Neuronal stem cell (in vitro differentiated cells): Measurements from ENCODE around the gene ZFHX3.

Source experiments
- DNase-seq: peaks from one replicate; pipeline ENCODE4 v3.0.0-alpha.2; 2013; ENCODE audit warnings: low spot score
- H2AFZ ChIP-seq: one replicate; pipeline ENCODE4 v1.6.1; 2013; ENCODE audit warnings: mild to moderate bottlenecking, low read length, inconsistent platforms
- H2AK5ac ChIP-seq: 2 replicates; pipeline ENCODE4 v1.6.1; 2013; ENCODE audit warnings: low read depth, mild to moderate bottlenecking, inconsistent platforms, low read length, moderate library complexity, mixed read lengths
- H2BK120ac ChIP-seq: 2 replicates; pipeline ENCODE4 v1.6.1; 2013; ENCODE audit warnings: low read depth, mild to moderate bottlenecking, inconsistent platforms, low read length, moderate library complexity, mixed read lengths
- H2BK12ac ChIP-seq: one replicate; pipeline ENCODE4 v1.6.1; 2013; ENCODE audit warnings: low read length, inconsistent platforms
- H2BK15ac ChIP-seq: 2 replicates; pipeline ENCODE4 v1.6.1; 2013; ENCODE audit warnings: mild to moderate bottlenecking, low read length, inconsistent platforms, mixed read lengths
- H2BK5ac ChIP-seq: one replicate; pipeline ENCODE4 v1.6.1; 2013; ENCODE audit warnings: inconsistent platforms, mild to moderate bottlenecking, low read length, moderate library complexity
- H3K14ac ChIP-seq: one replicate; pipeline ENCODE4 v1.6.1; 2013; ENCODE audit warnings: low read length, inconsistent platforms
- H3K18ac ChIP-seq: 2 replicates; pipeline ENCODE4 v1.6.1; 2013; ENCODE audit warnings: low read length, inconsistent platforms
- H3K23ac ChIP-seq: 2 replicates; pipeline ENCODE4 v1.6.1; 2013; ENCODE audit warnings: low read depth, mild to moderate bottlenecking, mixed read lengths, low read length, inconsistent platforms; ENCODE audit not compliant: poor library complexity
- H3K27ac ChIP-seq: replicated peaks from 3 replicates; pipeline ENCODE4 v1.5.1; 2013; ENCODE audit warnings: low read length, inconsistent platforms
- H3K27me3 ChIP-seq, 3 experiments: 2 replicates each; pipeline ENCODE4 v1.6.1; 2013; ENCODE audit warnings: low read length in 3 of 3, mild to moderate bottlenecking in 2 of 3, inconsistent platforms in 1 of 3, low read depth in 1 of 3, mixed read lengths in 1 of 3, moderate library complexity in 1 of 3; ENCODE audit not compliant: control insufficient read depth in 3 of 3, insufficient read depth in 3 of 3
- H3K36me3 ChIP-seq, 2 donors: replicated peaks in 1 of 2; 2 replicates each; pipeline ENCODE4 v1.6.1; 2013; ENCODE audit warnings: low read length in 2 of 2; ENCODE audit not compliant: control insufficient read depth in 2 of 2, insufficient read depth in 2 of 2
- H3K4ac ChIP-seq: 2 replicates; pipeline ENCODE4 v1.6.1; 2013; ENCODE audit warnings: inconsistent platforms, mild to moderate bottlenecking, low read length, moderate library complexity
- H3K4me1 ChIP-seq, 2 donors: 1 replicate in 1 of 2; 2 replicates in 1 of 2; pipeline ENCODE4 v1.6.1; 2013; ENCODE audit warnings: low read length in 2 of 2, low read depth in 1 of 2; ENCODE audit not compliant: control insufficient read depth in 2 of 2, insufficient read depth in 1 of 2
- H3K4me2 ChIP-seq: one replicate; pipeline ENCODE4 v1.6.1; 2013; ENCODE audit warnings: mild to moderate bottlenecking, low read length, inconsistent platforms; ENCODE audit not compliant: insufficient read depth, poor library complexity, severe bottlenecking
- H3K4me3 ChIP-seq, 2 donors: 2 replicates each; pipeline ENCODE4 v1.5.1; 2013; ENCODE audit warnings: low read length in 2 of 2, mild to moderate bottlenecking in 2 of 2, inconsistent platforms in 1 of 2, moderate library complexity in 1 of 2
- H3K79me1 ChIP-seq: one replicate; pipeline ENCODE4 v1.6.1; 2013; ENCODE audit warnings: low read depth, mild to moderate bottlenecking, inconsistent platforms, low read length, moderate library complexity
- H3K9ac ChIP-seq: one replicate; pipeline ENCODE4 v1.6.1; 2013; ENCODE audit warnings: mild to moderate bottlenecking, low read depth, low read length, inconsistent platforms; ENCODE audit not compliant: poor library complexity
- H3K9me3 ChIP-seq, 2 donors: replicated peaks in 1 of 2; 2 replicates each; pipeline versions ENCODE3 to v1.6.1; 2013; ENCODE audit warnings: low read length in 2 of 2, mild to moderate bottlenecking in 2 of 2, inconsistent platforms in 1 of 2, low read depth in 1 of 2, mixed read lengths in 1 of 2, moderate library complexity in 1 of 2; ENCODE audit not compliant: control insufficient read depth in 2 of 2, insufficient read depth in 1 of 2
- H4K8ac ChIP-seq: one replicate; pipeline ENCODE4 v1.6.1; 2013; ENCODE audit warnings: low read depth, mild to moderate bottlenecking, inconsistent platforms, low read length, moderate library complexity
- H4K91ac ChIP-seq: one replicate; pipeline ENCODE4 v1.6.1; 2013; ENCODE audit warnings: low read length, low read depth, mild to moderate bottlenecking, inconsistent platforms; ENCODE audit not compliant: poor library complexity
- WGBS, 2 donors: extraction: QIAGEN DNeasy Blood & Tissue Kit; methylation state at CpG; one replicate each; pipeline ENCODE4 v1.1.7; 2013; ENCODE audit warnings: missing lambda C conversion rate in 2 of 2, mixed read lengths in 1 of 2; ENCODE audit not compliant: insufficient read length in 2 of 2, insufficient replicate concordance in 1 of 2; ENCODE audit errors: extremely low coverage in 2 of 2; 5-methylcytosine and 5-hydroxymethylcytosine counted together

ZFHX3 gene

DNA sequence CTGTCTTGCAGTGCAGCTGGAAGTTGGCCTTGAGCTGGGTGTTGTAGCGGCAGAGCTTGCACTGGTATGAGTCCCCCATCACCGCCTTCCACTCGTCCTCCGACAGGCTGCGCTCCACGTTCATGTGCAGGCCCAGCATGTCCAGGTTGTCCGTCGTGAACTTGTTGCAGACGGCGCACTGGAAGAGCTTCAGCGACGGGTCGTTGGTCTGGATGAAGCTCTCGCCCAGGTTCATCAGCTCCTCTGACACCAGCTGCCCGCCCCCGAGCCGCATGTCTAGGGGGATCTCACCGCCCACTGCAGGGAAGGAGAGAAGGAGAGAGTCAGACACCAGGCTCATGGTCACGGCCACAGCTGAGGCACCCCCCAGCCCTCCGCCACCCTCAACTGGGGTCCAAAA, 97.3 kb downstream of the ZFHX3 start:
- DNase-seq, result no peak
- Histone ChIP-seq H3K79me1 (peaks cover 2% of the 10 kb centered on the region), H3K27ac (no peak overlapping the region), H3K9me3 (peaks cover 2 to 17% of the 10 kb centered on the region in 2 donors), H3K14ac (peak overlapping the region; percentile 43), H2BK12ac (peak overlapping the region; percentile 48), H3K4me1 (peaks cover 12 to 31% of the 10 kb centered on the region in 2 donors), H2BK120ac (no peak overlapping the region), H3K4me2 (no peak overlapping the region), H2AK5ac (no peak overlapping the region), H2AFZ (no peak overlapping the region), H2BK15ac (no peak overlapping the region), H3K4ac (no peak overlapping the region), H3K23ac (no peak overlapping the region), H3K9ac (peak overlapping the region; percentile 34), H3K36me3 (peaks cover 6 to 87% of the 10 kb centered on the region in 2 donors), H3K18ac (peak overlapping the region; percentile 40), H2BK5ac (no peak overlapping the region), H3K27me3 (no peaks in the 10 kb centered on the region), H4K91ac (no peak overlapping the region), H4K8ac (no peak overlapping the region), H3K4me3 (peak overlapping the region in 1 of 2 donors; percentile 19)
- no CpG with 5 or more reads among the region's 20 CpGs for WGBS, 2 donors

- Histone ChIP-seq H2BK5ac (no peak overlapping the region), H3K27ac (no peak overlapping the region), H2AK5ac (no peak overlapping the region)
Measured at GRCh38 chr16:72948238-72948829, 99.6 kb downstream of the ZFHX3 start.

DNA sequence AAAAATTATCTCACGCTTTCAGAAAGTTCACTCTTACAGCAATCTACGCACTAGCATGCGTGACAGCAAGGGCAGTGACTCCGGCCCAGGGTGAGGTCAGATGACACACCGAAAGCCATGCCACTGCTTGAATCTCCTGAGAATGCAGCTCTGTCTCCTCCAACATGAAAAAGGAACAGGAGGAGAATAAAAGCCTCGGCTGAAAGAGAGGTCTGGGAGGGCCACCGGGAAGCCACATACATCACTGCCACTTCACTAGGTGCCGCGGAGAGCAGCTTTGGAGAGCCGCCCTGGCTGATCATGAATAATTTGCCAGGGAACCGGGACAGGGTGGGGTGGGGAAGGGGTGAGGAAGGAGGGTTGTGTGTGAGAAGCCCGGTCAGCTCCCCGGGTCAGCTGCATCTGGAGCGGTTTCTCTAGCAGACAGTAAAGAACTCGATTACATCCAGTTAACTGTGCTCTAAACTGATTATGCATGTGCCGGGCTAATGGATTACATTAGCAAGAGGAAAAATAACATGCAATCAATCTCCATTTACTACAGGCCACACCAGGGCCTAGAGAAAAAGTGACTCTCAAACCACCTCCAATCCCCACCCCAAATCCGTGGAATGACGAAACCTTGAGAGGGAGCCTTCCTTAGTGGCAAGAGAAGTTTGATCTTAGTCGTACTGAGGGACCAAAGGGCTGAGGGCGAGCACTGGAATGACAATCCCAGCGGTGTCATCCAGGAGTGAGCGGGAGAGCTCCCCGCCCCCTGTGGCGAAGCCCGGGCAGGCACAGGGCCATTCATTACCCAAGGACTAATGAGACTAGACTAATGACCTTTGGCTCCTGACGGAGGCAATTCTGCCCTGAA, 100.3 kb downstream of the ZFHX3 start:
- no peak overlapping the region for H3K4me3 ChIP-seq
- peak overlapping the region; percentile 6 for H3K27ac ChIP-seq
- no peak overlapping the region for H3K4me2 ChIP-seq

More at GRCh38 chr16:72948238-72948829, 99.6 kb downstream of the ZFHX3 start:
- peaks cover 2% of the 10 kb centered on the region for H3K79me1 ChIP-seq
- H2BK15ac ChIP-seq, result no peak overlapping the region
- no peak overlapping the region for H2BK12ac ChIP-seq
- DNase-seq, result no peak
- H4K91ac ChIP-seq, result no peak overlapping the region
- H3K9ac ChIP-seq, result no peak overlapping the region
- no peak overlapping the region for H3K4me2 ChIP-seq
- no peak overlapping the region for H2BK120ac ChIP-seq
- H3K4ac ChIP-seq, result no peak overlapping the region
- no peaks in the 10 kb centered on the region for H3K27me3 ChIP-seq
- H3K9me3 ChIP-seq, result peaks cover 2 to 17% of the 10 kb centered on the region in 2 donors
- H3K4me1 ChIP-seq, result peaks cover 12 to 25% of the 10 kb centered on the region in 2 donors
- no peak overlapping the region for H3K4me3 ChIP-seq
- no peak overlapping the region for H4K8ac ChIP-seq
- H3K18ac ChIP-seq, result no peak overlapping the region
- WGBS, 2 donors, result no CpG with 5 or more reads among the region's 17 CpGs
- H3K14ac ChIP-seq, result no peak overlapping the region
- peaks cover 6 to 93% of the 10 kb centered on the region in 2 donors for H3K36me3 ChIP-seq
- no peak overlapping the region for H2AFZ ChIP-seq
- no peak overlapping the region for H3K23ac ChIP-seq

More for the DNA sequence above, 100.3 kb downstream of the ZFHX3 start:
- H3K9me3 ChIP-seq, result peaks cover 2 to 17% of the 10 kb centered on the region in 2 donors
- no CpG with 5 or more reads among the region's 26 CpGs for WGBS, 2 donors
- no peak overlapping the region for H4K91ac ChIP-seq
- no peak overlapping the region for H2BK120ac ChIP-seq
- H4K8ac ChIP-seq, result no peak overlapping the region
- peaks cover 2% of the 10 kb centered on the region for H3K79me1 ChIP-seq
- H3K4me1 ChIP-seq, result peaks cover 12 to 23% of the 10 kb centered on the region in 2 donors
- peak; percentile 61 for DNase-seq
- no peak overlapping the region for H2BK5ac ChIP-seq
- H3K27me3 ChIP-seq, result no peaks in the 10 kb centered on the region
- H2AK5ac ChIP-seq, result no peak overlapping the region
- H2AFZ ChIP-seq, result no peak overlapping the region
- no peak overlapping the region for H3K9ac ChIP-seq
- H3K4ac ChIP-seq, result no peak overlapping the region
- no peak overlapping the region for H2BK12ac ChIP-seq
- H2BK15ac ChIP-seq, result no peak overlapping the region
- H3K23ac ChIP-seq, result no peak overlapping the region
- peaks cover 6 to 95% of the 10 kb centered on the region in 2 donors for H3K36me3 ChIP-seq
- no peak overlapping the region for H3K18ac ChIP-seq
- no peak overlapping the region for H3K14ac ChIP-seq
